LNCaP clone FGC (cell line): ENCODE data around the gene MSI1.

Experiments used
- DNase-seq: peaks from one replicate; pipeline ENCODE4 v3.0.0-alpha.2; 2011; ENCODE audit warnings: low read depth
- H3K4me3 ChIP-seq: 2 replicates; pipeline ENCODE4 v1.5.1; 2011; ENCODE audit warnings: mild to moderate bottlenecking, low read depth, low read length, control low read depth
- CTCF ChIP-seq: IDR thresholded peaks from 2 replicates; pipeline ENCODE4 v1.5.1; 2012; ENCODE audit warnings: mild to moderate bottlenecking; ENCODE audit not compliant: control insufficient read depth, insufficient read depth; ENCODE audit errors: extremely low read depth

The MSI1 gene

DNA sequence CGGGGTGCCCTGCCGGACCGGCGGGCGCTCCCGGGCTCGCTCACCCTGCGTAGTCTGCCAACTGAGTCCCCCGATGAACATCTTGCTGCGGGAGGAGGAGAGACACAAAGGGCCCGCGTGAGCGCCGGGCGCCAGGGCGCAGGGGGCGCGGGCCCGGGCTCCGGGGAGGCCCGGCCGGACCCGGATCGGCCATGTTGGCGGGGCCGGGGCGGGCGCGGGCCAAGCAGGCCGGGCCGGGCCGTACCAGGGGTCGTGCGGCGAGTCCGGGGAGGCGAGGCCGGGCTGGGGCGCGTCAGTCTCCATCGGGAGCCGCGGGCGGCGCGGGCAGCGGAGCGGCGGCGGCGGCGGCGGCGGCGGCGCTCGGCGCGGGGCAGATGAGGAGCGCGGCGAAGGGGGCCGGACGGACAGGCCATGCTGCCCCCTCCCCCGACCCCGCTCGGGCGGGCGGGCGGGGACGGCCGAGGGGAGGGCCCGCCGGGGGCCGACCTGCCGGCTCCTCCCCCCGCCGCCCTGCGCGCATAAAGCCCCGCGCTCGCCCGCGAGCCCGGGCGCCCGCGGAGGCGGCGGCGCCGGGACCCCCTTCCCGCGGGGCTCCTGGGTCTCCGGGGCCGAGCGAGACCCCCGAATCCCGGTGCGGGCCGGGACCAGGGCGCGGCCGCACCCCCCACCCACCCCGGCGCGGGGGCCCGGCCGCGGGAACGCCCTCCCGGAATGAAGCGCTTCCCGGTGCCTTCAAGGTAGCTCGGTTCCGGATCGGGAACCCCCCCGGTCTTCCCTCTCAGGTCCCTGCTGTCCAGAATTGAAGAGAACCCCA is at the start of gene MSI1:
MSI1 (minus strand) TSS at position 376 of the 814 bp plus-strand sequence; CDS start at position 303, 73 bp downstream.
- no peak for DNase-seq
- TF ChIP-seq CTCF: no peak
- peak within 1 kb of the TSS; percentile 53 for H3K4me3 ChIP-seq

DNA sequence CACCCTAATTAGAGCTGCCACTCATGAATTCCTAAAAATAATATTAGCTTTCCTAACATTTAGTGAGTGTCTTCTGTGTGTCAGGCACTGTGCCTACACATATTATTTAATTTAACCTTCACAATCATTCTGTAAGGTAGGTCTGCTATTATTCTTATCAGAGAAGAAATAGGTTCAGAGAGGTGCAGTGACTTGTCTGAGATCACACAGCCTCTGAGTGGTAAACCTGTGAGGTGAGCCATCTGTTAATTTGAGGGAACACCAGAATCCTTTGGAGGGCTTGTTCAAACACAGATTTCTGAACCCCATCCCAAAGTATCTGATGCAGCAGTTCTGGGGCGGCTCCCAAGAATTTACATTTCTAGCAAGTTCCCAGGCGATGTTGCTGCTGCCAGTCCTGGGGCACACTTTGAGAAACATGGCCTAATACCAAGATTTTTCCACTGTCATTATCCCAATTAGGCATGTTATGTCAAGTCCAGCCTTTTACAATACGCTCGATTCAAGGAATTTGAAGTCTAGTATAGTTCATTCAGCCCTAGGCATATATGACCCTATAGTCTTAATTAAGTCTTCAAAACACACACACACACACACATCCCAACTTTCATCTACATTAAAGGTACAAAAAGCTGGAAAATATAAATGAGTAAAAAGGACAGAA is 49.1 kb upstream of the MSI1 start:
- no peak for DNase-seq
- H3K4me3 ChIP-seq: no peak overlapping the region
- TF ChIP-seq CTCF: no peak

DNA sequence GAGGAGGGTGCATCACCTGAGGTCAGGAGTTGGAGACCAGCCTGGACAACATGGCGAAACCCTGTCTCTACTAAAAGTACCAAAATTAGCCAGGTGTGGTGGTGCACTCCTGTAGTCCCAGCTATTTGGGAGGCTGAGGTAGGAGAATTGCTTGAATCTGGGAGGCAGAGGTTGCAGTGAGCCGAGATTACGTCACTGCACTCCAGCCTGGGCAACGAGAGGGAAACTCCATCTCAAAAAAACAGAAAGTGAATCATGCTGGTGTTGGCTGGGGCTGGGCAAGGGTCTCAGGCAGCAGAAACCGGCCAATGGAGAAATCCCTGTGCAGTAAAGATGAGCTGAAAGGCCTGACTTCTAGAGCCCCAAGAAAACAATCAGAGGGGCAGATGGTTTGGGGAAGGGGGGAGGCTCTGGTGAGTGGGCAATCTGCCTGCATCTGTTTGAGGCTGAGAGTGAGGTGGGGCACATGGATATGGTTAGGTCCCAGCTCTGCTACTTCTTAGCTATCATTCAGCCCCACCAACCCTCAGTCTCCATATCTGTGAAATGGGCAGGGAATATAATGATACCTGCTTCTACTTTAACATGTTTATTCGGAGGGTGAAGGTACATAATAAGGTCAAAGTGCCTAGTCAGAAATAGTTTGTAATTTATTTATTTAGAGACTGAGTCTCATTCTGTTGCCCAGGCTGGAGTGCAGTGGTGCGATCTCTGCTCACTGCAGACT is 47.7 kb upstream of the MSI1 start:
- TF ChIP-seq CTCF: no peak
- no peak overlapping the region for H3K4me3 ChIP-seq
- DNase-seq: no peak

GRCh38 chr12:120413901-120414695 is 45.1 kb upstream of the MSI1 start:
- TF ChIP-seq CTCF: no peak
- no peak overlapping the region for H3K4me3 ChIP-seq
- DNase-seq: no peak

DNA sequence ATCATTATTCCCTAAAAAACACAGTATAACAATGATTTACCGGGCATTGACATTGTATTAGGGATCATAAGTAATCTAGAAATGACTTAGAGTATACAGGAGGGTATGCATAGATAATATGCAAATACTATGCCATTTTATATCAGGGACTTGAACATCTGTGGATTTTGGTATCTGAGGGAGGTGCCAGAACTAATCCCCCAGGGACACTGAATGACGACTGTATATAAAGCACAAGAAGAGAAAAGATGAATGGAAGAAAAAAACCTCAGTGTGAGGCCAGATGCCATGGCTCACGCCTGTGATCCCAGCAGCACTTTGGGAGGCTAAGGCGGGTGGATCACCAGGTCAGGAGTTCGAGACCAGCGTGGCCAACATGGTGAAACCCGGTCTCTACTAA is 43.5 kb upstream of the MSI1 start:
- TF ChIP-seq CTCF: no peak
- no peak for DNase-seq

DNA sequence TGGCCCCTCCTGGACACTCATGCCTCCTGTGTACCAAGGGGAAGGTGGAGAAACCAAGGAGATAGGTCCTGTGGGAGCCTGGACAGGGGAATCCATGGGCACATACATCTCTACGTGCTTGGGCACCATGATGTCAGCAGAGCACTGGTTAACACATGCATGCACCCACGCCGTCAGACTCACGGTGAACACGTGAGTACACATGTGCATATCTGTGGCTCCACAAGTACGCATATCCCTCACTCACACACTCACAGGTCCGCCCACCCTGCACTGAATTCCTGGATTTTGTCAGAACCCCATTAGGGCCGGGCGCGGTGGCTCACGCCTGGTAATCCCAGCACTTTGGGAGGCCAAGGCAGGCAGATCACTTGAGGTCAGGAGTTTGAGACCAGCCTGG is 39.8 kb upstream of the MSI1 start:
- no peak overlapping the region for H3K4me3 ChIP-seq
- DNase-seq: no peak
- TF ChIP-seq CTCF: no peak

More for the DNA sequence above, 43.5 kb upstream of the MSI1 start:
- no peak overlapping the region for H3K4me3 ChIP-seq
